B cell (primary cell): Measurements from ENCODE around the gene SUSD2.

Source experiments
- CTCF ChIP-seq: fragments of 200-600 bp; IDR thresholded peaks from one replicate; pipeline ENCODE4 v1.8.0; 2022; ENCODE audit warnings: antibody characterized with exemption, mild to moderate bottlenecking
- EZH2 ChIP-seq: IDR thresholded peaks from 2 replicates; pipeline ENCODE4 v1.6.1; 2012; ENCODE audit warnings: borderline replicate concordance, low read depth, mild to moderate bottlenecking, moderate library complexity, low read length; ENCODE audit not compliant: insufficient read depth, poor library complexity, severe bottlenecking

GRCh38 chr22:24209687-24210086 lies 28.4 kb downstream of the SUSD2 start:
- TF ChIP-seq CTCF, result no peak
- TF ChIP-seq EZH2, result no peak
